ENCODE measurements around the gene NAALADL2. TPM values are rescaled to one million over a fixed set of nuclear protein-coding genes. Genes with fewer than 3 reads are reported as not detected.

Gene NAALADL2
- polyA plus RNA-seq, 2 donors: 0.26 to 0.54 TPM

GRCh38 chr3:175287361-175287963 is 428.3 kb downstream of the NAALADL2 start:
- Histone ChIP-seq H3K4me1 (ENCODE audit: control insufficient read depth in 2 of 2, insufficient read depth in 2 of 2, low read length in 1 of 2) (no peaks in the 10 kb centered on the region), H3K27me3 (ENCODE audit: control insufficient read depth in 1 of 2, insufficient read depth in 2 of 2, low read length in 2 of 2) (no peaks in the 10 kb centered on the region), H3K27ac (ENCODE audit: low read depth in 2 of 2, low read length in 1 of 2) (no peak overlapping the region), H3K4me3 (ENCODE audit: low read depth in 1 of 2, low read length in 2 of 2) (no peak overlapping the region), H3K36me3 (ENCODE audit: control insufficient read depth in 2 of 2, insufficient read depth in 2 of 2, low read length in 1 of 2) (no peaks in the 10 kb centered on the region), H3K9me3 (ENCODE audit: control insufficient read depth in 2 of 2, insufficient read depth in 1 of 2, low read depth in 1 of 2, low read length in 1 of 2) (no peaks in the 10 kb centered on the region)
- 86% methylated on average over 3 of the region's 3 CpGs for WGBS, 2 donors

GRCh38 chr3:175288621-175289020 is 429.5 kb downstream of the NAALADL2 start:
- Histone ChIP-seq H3K27ac (ENCODE audit: low read depth in 2 of 2, low read length in 1 of 2) (no peak overlapping the region), H3K9me3 (ENCODE audit: control insufficient read depth in 2 of 2, insufficient read depth in 1 of 2, low read depth in 1 of 2, low read length in 1 of 2) (no peaks in the 10 kb centered on the region), H3K4me1 (ENCODE audit: control insufficient read depth in 2 of 2, insufficient read depth in 2 of 2, low read length in 1 of 2) (no peaks in the 10 kb centered on the region), H3K27me3 (ENCODE audit: control insufficient read depth in 1 of 2, insufficient read depth in 2 of 2, low read length in 2 of 2) (no peaks in the 10 kb centered on the region), H3K36me3 (ENCODE audit: control insufficient read depth in 2 of 2, insufficient read depth in 2 of 2, low read length in 1 of 2) (no peaks in the 10 kb centered on the region), H3K4me3 (ENCODE audit: low read depth in 1 of 2, low read length in 2 of 2) (no peak overlapping the region)
- WGBS, 2 donors: 93 to 94% methylated on average over 4 of the region's 4 CpGs

DNA sequence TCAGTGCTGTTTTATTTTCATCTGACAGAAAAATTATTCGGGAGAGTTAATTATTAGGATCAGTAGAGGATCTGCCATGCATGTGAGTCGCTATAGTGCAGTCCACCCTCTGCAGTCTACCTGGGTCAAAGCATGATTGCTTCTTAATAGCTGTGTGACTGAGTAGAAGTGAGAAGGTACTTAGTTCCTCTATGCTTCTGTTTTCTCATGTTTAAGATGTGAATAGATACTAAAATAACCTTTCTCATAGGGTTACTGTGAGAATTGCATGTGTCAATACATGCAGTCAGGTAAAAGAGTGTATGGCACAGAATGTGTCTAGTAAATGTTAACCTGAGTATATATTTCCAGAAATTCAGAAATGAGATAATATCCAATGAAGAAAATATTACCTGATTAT is 435.7 kb downstream of the NAALADL2 start:
- WGBS, 2 donors: 44 to 65% methylated on average over 2 of the region's 2 CpGs
- H3K27ac ChIP-seq (ENCODE audit: low read depth in 2 of 2, low read length in 1 of 2): no peak overlapping the region
- H3K9me3 ChIP-seq (ENCODE audit: control insufficient read depth in 2 of 2, insufficient read depth in 1 of 2, low read depth in 1 of 2, low read length in 1 of 2): no peaks in the 10 kb centered on the region
- no peaks in the 10 kb centered on the region for H3K4me1 ChIP-seq (ENCODE audit: control insufficient read depth in 2 of 2, insufficient read depth in 2 of 2, low read length in 1 of 2)
- H3K4me3 ChIP-seq (ENCODE audit: low read depth in 1 of 2, low read length in 2 of 2): no peak overlapping the region
- no peaks in the 10 kb centered on the region for H3K36me3 ChIP-seq (ENCODE audit: control insufficient read depth in 2 of 2, insufficient read depth in 2 of 2, low read length in 1 of 2)
- H3K27me3 ChIP-seq (ENCODE audit: control insufficient read depth in 1 of 2, insufficient read depth in 2 of 2, low read length in 2 of 2): no peaks in the 10 kb centered on the region

DNA sequence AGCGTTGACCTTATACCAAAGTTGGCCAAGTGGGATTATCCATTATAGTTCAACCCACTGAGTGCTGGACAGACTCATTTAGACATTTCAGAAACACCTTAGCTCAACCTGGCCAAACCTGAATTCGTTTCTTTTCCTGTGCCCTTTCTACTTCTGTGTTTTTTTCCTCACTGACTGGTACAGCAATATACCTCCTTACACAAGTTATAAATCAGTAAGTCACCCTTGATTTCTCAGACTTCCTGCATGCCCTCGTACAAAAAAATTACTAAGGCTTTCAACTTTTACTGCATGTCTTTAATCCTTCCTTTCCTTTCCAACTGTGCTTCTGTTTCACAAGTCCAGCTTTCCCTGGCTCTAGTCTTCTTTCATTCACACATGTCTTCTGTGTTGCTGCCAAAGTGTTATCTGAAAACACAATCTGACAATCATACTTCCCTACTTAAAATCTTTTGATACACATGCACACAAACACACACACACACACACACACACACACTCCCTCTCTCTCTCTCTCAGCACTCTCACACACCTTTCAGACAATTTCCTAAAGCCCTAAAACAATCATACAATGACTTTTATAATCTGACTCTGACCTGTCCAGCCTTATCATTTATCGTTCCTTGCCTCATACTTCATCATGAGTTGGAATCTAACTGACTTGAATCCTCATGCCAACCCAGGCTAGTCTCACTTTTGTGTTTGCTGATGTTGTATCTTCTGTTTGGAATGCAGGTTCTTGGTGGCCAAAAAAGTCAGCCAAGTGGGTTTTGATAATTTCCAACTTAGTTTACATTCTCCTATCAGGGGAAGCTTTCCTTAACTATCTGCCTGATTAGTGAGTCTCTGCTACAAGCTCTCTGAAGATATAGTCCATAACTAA is 436.4 kb downstream of the NAALADL2 start:
- H3K27ac ChIP-seq (ENCODE audit: low read depth in 2 of 2, low read length in 1 of 2): no peak overlapping the region
- WGBS, 2 donors: 53 to 55% methylated on average over 4 of the region's 4 CpGs

DNA sequence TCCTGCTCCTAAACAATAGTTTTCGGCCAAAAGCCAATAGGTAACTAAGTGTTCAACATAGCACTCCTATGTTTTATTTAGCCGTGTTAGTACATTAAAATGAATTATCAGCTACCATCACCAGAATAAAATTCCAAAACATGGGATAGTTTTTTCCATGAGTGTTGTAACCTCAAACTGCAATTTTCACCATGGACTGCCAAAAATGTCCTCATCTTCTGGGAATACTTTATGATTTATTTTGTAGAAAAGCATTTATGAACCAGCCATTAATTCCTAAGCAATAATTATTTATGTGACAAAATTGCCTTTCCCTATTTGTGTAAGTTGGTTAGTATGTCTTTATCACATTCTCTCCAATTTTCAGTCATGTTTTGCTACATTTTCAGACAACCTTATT is 438.1 kb downstream of the NAALADL2 start:
- H3K36me3 ChIP-seq (ENCODE audit: control insufficient read depth in 2 of 2, insufficient read depth in 2 of 2, low read length in 1 of 2): no peaks in the 10 kb centered on the region
- H3K27ac ChIP-seq (ENCODE audit: low read depth in 2 of 2, low read length in 1 of 2): no peak overlapping the region
- H3K27me3 ChIP-seq (ENCODE audit: control insufficient read depth in 1 of 2, insufficient read depth in 2 of 2, low read length in 2 of 2): no peaks in the 10 kb centered on the region
- 91 to 93% methylated on average over 2 of the region's 2 CpGs for WGBS, 2 donors
- H3K4me1 ChIP-seq (ENCODE audit: control insufficient read depth in 2 of 2, insufficient read depth in 2 of 2, low read length in 1 of 2): no peaks in the 10 kb centered on the region
- H3K4me3 ChIP-seq (ENCODE audit: low read depth in 1 of 2, low read length in 2 of 2): no peak overlapping the region
- H3K9me3 ChIP-seq (ENCODE audit: control insufficient read depth in 2 of 2, insufficient read depth in 1 of 2, low read depth in 1 of 2, low read length in 1 of 2): no peaks in the 10 kb centered on the region

More for the DNA sequence above, 436.4 kb downstream of the NAALADL2 start:
- Histone ChIP-seq H3K9me3 (ENCODE audit: control insufficient read depth in 2 of 2, insufficient read depth in 1 of 2, low read depth in 1 of 2, low read length in 1 of 2) (no peaks in the 10 kb centered on the region), H3K36me3 (ENCODE audit: control insufficient read depth in 2 of 2, insufficient read depth in 2 of 2, low read length in 1 of 2) (no peaks in the 10 kb centered on the region), H3K4me1 (ENCODE audit: control insufficient read depth in 2 of 2, insufficient read depth in 2 of 2, low read length in 1 of 2) (no peaks in the 10 kb centered on the region), H3K4me3 (ENCODE audit: low read depth in 1 of 2, low read length in 2 of 2) (no peak overlapping the region), H3K27me3 (ENCODE audit: control insufficient read depth in 1 of 2, insufficient read depth in 2 of 2, low read length in 2 of 2) (no peaks in the 10 kb centered on the region)

- no peak overlapping the region for H3K4me3 ChIP-seq (ENCODE audit: low read depth in 1 of 2, low read length in 2 of 2)
- H3K9me3 ChIP-seq (ENCODE audit: control insufficient read depth in 2 of 2, insufficient read depth in 1 of 2, low read depth in 1 of 2, low read length in 1 of 2): no peaks in the 10 kb centered on the region
- 89 to 91% methylated on average over 3 of the region's 3 CpGs for WGBS, 2 donors
- no peaks in the 10 kb centered on the region for H3K36me3 ChIP-seq (ENCODE audit: control insufficient read depth in 2 of 2, insufficient read depth in 2 of 2, low read length in 1 of 2)
- no peaks in the 10 kb centered on the region for H3K27me3 ChIP-seq (ENCODE audit: control insufficient read depth in 1 of 2, insufficient read depth in 2 of 2, low read length in 2 of 2)
- no peak overlapping the region for H3K27ac ChIP-seq (ENCODE audit: low read depth in 2 of 2, low read length in 1 of 2)
- no peaks in the 10 kb centered on the region for H3K4me1 ChIP-seq (ENCODE audit: control insufficient read depth in 2 of 2, insufficient read depth in 2 of 2, low read length in 1 of 2)
These were observed 442.6 kb downstream of the NAALADL2 start for GRCh38 chr3:175301741-175302140.

DNA sequence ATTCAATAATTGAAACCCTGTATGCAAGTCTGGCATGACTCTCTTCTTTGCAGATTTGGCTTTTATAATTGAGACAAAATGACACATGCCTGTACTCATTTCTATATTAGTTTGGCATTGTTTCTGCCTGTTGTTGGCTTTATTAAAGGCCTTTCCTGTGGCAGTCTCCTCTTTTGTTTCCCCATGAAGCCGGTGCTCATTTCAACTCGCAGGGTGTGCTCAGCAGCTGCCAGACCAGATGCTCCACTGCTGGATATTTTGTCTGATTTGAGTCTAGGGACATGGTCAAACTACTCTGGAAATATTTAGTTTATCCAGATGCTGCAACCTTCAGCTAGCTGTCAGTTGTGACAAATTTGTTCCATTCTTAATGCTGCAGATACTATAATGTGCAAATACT is 445.3 kb downstream of the NAALADL2 start:
- Histone ChIP-seq H3K27me3 (ENCODE audit: control insufficient read depth in 1 of 2, insufficient read depth in 2 of 2, low read length in 2 of 2) (no peaks in the 10 kb centered on the region), H3K27ac (ENCODE audit: low read depth in 2 of 2, low read length in 1 of 2) (no peak overlapping the region), H3K4me3 (ENCODE audit: low read depth in 1 of 2, low read length in 2 of 2) (no peak overlapping the region), H3K36me3 (ENCODE audit: control insufficient read depth in 2 of 2, insufficient read depth in 2 of 2, low read length in 1 of 2) (no peaks in the 10 kb centered on the region), H3K4me1 (ENCODE audit: control insufficient read depth in 2 of 2, insufficient read depth in 2 of 2, low read length in 1 of 2) (no peaks in the 10 kb centered on the region), H3K9me3 (ENCODE audit: control insufficient read depth in 2 of 2, insufficient read depth in 1 of 2, low read depth in 1 of 2, low read length in 1 of 2) (no peaks in the 10 kb centered on the region)
- WGBS, 2 donors: 24 to 56% methylated on average over 2 of the region's 2 CpGs

- no peak overlapping the region for H3K27ac ChIP-seq (ENCODE audit: low read depth in 2 of 2, low read length in 1 of 2)
- H3K27me3 ChIP-seq (ENCODE audit: control insufficient read depth in 1 of 2, insufficient read depth in 2 of 2, low read length in 2 of 2): no peaks in the 10 kb centered on the region
- no peaks in the 10 kb centered on the region for H3K9me3 ChIP-seq (ENCODE audit: control insufficient read depth in 2 of 2, insufficient read depth in 1 of 2, low read depth in 1 of 2, low read length in 1 of 2)
- no peaks in the 10 kb centered on the region for H3K36me3 ChIP-seq (ENCODE audit: control insufficient read depth in 2 of 2, insufficient read depth in 2 of 2, low read length in 1 of 2)
- H3K4me3 ChIP-seq (ENCODE audit: low read depth in 1 of 2, low read length in 2 of 2): no peak overlapping the region
- H3K4me1 ChIP-seq (ENCODE audit: control insufficient read depth in 2 of 2, insufficient read depth in 2 of 2, low read length in 1 of 2): no peaks in the 10 kb centered on the region
These were observed 448.5 kb downstream of the NAALADL2 start for GRCh38 chr3:175307642-175308041.

DNA sequence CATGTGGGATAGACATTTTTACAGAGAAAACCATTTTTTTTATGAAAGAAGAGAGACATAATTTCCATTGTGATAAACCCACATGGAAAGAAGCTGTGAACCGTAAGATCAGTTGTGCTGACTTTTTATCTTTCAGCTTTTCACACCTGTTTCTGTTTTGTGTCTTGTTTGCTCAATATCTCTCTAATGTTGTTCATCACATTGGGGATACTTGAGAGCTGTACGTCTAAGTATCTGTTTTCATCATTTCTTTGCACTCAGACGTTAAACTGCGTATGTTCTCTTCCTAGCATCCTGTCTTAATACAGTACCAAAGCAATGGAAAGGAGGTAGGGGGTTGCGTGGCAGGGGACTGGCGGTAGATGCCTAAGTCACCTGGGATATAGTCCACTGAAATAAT is 449.0 kb downstream of the NAALADL2 start:
- Histone ChIP-seq H3K27ac (ENCODE audit: low read depth in 2 of 2, low read length in 1 of 2) (no peak overlapping the region), H3K27me3 (ENCODE audit: control insufficient read depth in 1 of 2, insufficient read depth in 2 of 2, low read length in 2 of 2) (no peaks in the 10 kb centered on the region), H3K4me3 (ENCODE audit: low read depth in 1 of 2, low read length in 2 of 2) (no peak overlapping the region), H3K4me1 (ENCODE audit: control insufficient read depth in 2 of 2, insufficient read depth in 2 of 2, low read length in 1 of 2) (no peaks in the 10 kb centered on the region), H3K36me3 (ENCODE audit: control insufficient read depth in 2 of 2, insufficient read depth in 2 of 2, low read length in 1 of 2) (no peaks in the 10 kb centered on the region), H3K9me3 (ENCODE audit: control insufficient read depth in 2 of 2, insufficient read depth in 1 of 2, low read depth in 1 of 2, low read length in 1 of 2) (no peaks in the 10 kb centered on the region)
- 73 to 85% methylated on average over 6 of the region's 6 CpGs for WGBS, 2 donors

- no peaks in the 10 kb centered on the region for H3K9me3 ChIP-seq (ENCODE audit: control insufficient read depth in 2 of 2, insufficient read depth in 1 of 2, low read depth in 1 of 2, low read length in 1 of 2)
- H3K4me3 ChIP-seq (ENCODE audit: low read depth in 1 of 2, low read length in 2 of 2): no peak overlapping the region
- 95 to 97% methylated on average over 2 of the region's 2 CpGs for WGBS, 2 donors
- H3K36me3 ChIP-seq (ENCODE audit: control insufficient read depth in 2 of 2, insufficient read depth in 2 of 2, low read length in 1 of 2): no peaks in the 10 kb centered on the region
- H3K27me3 ChIP-seq (ENCODE audit: control insufficient read depth in 1 of 2, insufficient read depth in 2 of 2, low read length in 2 of 2): no peaks in the 10 kb centered on the region
- no peaks in the 10 kb centered on the region for H3K4me1 ChIP-seq (ENCODE audit: control insufficient read depth in 2 of 2, insufficient read depth in 2 of 2, low read length in 1 of 2)
- no peak overlapping the region for H3K27ac ChIP-seq (ENCODE audit: low read depth in 2 of 2, low read length in 1 of 2)
These were observed 450.9 kb downstream of the NAALADL2 start for GRCh38 chr3:175310046-175310445.

Data from esophagus (tissue), 2 donors.